Esophagus mucosa (tissue), 1 donor: ENCODE data around the gene GNE. TPM values are rescaled to one million over a fixed set of nuclear protein-coding genes. Genes with fewer than 3 reads are reported as not detected.

Source experiments
- ATAC-seq: fragments of 200-7000 bp; cut with Tn5 transposase; one replicate; pipeline ENCODE4 v1.9.1; 2020
- total RNA-seq: library from RNA; stranded (reverse); gene quantifications from one replicate; pipeline ENCODE4 v1.2.4, GENCODE V29; 2023
- donor health status: DM: yes; HTN: yes; CAD: no.

GNE gene
- total RNA-seq, 1 donor from 2014 or later: 7.4 TPM

- no peak for ATAC-seq
Measured at GRCh38 chr9:36164989-36165388, 93.3 kb downstream of the GNE start.

Other genes starting within 250 kb of the GNE start
- 1.2 TPM for gene RECK, start 221.5 kb downstream of the GNE start, total RNA-seq
- 8.8 TPM for gene GLIPR2, start 121.7 kb downstream of the GNE start, total RNA-seq
- gene CCIN, start 89.1 kb downstream of the GNE start, total RNA-seq: not detected
- gene CLTA, start 67.5 kb downstream of the GNE start, total RNA-seq: 169 TPM
- gene RNF38, start 141.8 kb upstream of the GNE start, total RNA-seq: 15.5 TPM